ENCODE data around the gene MAPK13.
"Not testable (repeated sequence)": the region's sequence is repeated elsewhere in the genome, so short reads cannot be mapped to it uniquely, and the experiment has no call there.

Gene MAPK13

DNA sequence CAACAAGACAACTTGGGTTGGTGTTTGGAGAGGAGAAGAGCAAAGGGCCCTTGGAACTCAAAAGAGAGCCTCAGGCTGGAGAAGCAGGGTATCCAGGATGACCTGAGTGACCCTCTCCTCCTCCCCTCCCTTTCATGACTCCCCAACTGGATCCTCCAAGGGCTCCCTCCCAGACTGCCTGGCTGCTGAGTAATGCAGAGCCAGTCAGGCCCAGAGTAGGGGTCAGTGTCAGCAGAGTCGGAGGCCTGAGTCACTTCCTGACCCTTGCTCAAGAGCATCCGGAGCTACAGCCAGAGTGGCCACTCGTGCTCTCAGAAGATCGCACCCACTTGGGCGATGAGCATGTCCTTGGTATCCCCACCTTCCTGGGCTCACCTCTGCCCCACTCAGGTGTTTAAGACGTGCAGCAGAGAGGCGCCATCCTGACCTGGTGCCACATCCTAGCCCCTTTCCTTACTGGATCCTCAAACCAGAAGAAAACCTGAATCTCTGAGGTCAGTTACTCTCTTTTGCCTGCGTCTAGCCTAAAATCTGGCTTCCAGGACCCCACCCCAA is 2.8 kb upstream of the MAPK13 start:
- no peak for DNase-seq (ENCODE audit: low read depth in 2 of 2)

DNA sequence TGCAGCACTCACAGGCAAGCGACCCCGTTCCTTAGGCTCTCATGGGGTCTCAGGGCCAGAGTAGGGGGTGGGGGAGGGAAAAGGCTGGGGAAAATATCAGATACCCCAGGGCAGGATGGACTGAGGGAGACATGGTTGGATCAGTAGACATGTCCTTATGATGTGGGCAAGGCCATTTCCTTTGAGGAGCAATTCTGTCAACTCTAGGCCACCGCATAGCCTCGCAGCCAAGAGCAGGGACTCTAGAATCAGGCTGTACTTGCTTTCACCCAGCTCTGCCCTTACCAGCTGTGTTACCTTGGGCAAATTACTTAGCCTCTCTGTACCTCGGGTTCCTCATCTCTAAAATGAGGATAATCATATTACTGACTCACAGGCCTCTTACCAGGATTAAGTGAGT is 2.2 kb upstream of the MAPK13 start:
- DNase-seq (ENCODE audit: low read depth in 2 of 2): no peak

DNA sequence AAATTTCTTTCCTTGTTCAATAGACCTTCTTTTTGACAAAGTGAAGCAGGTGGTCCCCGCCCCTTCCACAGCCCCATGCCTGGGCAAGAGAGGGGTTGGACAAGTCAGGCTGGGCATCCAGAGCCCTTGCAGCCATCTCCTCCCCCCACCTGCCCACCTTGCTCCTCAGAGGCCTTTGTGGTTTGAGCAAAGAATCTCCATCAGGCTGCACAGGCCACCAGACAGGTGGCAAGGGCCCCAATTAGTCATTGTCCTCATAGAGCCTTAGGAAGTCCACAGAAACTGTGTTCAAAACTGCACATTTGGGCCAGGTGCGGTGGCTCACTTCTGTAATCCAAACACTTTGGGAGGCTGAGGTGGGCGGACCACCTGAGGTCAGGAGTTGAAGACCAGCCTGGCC is 1.5 kb upstream of the MAPK13 start:
- no peak for DNase-seq (ENCODE audit: low read depth in 2 of 2)

DNA sequence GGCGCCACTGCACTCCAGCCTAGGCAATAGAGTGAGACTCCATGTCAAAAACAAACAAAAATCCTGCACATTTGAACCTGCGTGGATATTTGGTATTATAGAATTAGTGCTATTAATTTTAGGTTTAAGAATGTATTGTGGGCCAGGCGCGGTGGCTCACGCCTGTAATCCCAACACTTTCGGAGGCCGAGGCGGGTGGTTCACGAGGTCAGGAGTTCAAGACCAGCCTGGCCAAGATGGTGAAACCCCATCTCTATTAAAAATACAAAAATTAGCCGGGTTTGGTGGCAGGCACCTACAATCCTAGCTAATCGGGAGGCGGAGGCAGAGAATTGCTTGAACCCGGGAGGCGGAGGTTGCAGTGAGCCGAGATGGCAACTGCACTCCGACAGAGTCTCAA is 979 bp upstream of the MAPK13 start:
- DNase-seq (ENCODE audit: low read depth in 2 of 2): not testable (repeated sequence)

DNA sequence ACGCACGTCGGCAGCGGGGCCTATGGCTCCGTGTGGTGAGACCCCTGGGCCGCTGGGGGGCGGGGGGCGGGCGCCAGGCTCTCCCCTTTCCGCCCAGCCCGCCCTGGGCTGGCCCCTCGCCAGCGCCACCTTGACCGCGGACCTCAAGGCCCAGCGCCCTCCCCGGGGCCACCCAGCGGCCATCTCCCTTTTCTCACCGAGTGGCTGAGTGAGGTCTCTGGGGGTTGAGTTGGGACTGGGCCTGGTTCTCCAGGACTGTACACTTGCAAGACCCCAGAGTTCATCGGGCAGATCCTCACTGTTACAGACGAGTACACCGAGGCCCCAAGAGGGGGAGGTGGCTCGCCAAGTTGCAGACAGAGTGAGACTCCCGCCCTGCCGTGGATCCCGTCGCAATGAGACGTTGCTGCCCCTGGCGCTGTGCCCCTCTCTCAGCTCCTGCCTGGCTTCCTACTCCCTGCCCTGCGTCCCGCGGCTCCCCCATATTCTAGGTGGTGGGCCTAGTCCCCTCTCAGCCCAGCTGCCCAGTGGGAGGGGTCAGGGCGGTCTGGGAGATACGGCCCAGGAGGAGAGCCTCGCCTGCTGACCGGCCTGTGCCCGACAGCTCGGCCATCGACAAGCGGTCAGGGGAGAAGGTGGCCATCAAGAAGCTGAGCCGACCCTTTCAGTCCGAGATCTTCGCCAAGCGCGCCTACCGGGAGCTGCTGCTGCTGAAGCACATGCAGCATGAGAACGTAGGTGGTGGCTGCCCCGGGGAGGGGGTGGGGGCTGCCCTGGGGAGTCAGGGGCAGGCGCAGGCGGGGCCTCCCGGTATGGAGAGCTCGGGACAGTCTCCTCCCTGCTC is 576 bp downstream of the MAPK13 start:
- DNase-seq (ENCODE audit: low read depth in 2 of 2): peak; percentile 58 to 60

DNA sequence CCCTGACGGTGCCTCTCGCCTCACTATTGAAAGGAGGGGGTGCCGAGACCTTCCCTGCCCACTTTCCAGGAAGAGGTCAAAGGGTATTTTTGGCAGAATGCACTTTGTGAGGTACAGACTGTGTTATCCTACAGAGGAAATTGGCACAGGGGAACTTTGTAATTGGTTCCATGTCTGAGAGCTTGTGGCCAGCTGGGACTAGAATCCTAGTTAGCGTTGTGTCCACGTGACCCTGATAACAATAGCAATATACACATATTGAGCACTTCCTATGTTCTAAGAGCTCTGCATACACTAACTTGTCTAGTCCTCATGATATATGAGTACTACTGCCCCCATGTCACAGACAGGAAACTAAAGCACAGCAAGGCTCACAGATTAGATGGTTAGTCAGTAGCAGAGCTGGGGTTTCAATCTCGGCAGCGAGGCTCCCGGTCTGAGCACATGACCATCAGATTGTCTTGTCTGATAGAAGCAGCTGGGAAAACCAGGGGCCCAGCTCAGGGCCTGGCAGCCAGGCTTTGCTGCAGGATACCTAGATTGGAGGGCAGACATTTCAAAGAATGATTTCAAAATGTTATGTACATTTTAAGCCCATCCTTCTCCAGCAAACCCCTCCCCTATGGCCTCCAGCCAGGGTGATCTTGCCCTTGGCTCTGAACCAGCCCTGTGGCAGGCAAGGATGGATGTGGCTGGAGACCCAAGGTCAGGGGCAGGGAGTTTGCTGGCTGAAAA is 1.4 kb downstream of the MAPK13 start:
- DNase-seq (ENCODE audit: low read depth in 2 of 2): no peak

DNA sequence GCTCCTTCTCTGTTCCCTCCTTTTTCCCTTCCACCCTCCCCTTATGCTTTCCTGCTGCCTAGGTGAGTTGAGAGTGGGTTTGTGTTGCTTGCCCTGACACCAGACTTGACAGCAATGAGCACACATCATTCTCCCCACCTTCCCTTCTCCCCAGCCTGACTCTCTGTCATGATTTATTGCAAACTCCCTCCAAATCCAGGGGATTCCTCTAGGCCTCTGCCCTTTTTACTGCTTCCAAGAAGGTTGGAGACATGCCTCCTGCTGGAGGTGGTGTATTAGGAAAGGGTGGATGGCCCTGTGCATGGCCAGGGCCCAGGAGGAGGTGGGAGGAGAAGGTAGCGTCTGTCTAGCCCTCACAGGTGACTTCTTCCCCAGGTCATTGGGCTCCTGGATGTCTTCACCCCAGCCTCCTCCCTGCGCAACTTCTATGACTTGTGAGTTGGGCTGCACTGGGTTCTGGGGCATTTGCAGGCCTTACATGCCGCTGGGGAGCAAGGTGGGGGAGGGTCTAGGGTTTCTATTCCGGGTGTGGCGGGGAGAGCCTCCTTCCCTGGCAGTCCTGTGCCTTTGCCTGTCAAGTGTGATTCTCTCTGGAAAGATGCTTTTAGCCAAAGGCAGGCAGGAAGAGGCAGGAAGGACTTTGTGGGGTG is 2.1 kb downstream of the MAPK13 start:
- no peak for DNase-seq (ENCODE audit: low read depth in 2 of 2)

DNA sequence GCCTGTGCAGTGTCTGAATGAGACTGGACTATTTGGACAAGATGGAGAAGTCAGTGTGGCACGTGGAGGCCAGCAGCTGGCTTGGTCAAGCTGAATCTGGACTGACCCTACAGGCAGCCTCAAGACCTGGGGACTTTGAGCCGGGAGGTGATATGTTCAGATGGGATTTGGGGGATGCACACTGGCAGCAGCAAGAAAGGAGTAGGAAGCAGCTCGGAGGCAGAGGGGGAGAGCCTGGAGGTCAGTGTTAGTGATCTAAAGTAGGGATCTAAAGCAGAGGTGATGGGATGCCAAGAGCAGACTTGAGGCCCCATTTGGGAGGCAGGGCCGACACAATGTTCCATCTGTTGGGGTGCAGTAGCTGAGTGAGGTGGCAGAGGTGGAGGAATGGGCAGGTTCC is 2.8 kb downstream of the MAPK13 start:
- no peak for DNase-seq (ENCODE audit: low read depth in 2 of 2)

DNA sequence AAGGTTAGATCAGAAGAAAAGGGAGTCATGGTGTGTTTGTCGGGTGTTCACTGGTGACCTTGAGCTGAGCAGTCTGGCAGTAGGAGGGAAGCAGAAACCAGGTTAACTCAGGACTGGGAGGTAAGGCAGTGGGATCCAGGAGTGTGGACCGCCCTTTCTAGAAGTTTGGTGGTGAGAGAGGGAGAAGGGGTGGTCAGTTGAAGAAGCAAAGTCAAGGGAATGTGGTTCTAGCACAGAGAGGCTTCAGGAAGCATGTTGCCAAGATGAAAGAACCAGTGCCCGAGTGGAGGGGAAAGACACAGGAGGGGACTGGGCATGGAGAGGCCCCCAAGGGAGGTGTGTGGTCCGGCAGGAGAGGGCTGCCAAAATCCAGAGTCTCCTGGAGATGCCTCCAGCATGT is 3.6 kb downstream of the MAPK13 start:
- DNase-seq (ENCODE audit: low read depth in 2 of 2): no peak

DNA sequence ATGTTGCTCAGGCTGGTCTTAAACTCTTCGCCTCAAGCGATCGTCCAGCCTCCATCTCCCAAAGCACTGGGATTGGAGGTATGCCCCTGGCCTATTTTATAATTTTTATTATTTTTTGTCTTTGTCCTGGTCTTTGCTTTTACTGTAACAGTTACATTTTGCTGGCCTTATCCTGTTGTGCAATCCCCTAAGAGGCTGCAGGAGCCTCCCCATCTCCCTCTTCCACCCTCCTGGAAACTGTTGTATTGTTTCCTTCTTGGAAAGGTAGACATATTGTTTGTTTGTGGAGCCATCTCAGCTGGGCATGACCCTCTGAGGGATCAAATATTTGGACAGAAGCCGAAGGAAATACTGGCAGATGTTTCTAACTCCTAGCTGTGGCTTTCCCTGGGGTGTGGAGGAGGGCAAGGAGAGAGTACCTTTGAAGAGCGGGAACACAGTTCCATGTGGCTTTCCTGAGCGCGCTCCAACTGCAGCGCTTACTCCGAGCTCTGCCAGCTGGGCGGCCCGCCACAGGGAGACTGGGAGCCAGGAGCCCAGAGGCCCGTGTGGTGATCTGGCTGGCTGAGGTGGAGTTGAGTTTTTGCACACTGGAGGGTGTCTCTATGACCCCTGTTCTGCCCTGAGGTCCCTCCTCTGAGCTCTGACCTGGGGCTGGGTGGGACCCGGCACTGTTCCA is 4.9 kb downstream of the MAPK13 start:
- DNase-seq (ENCODE audit: low read depth in 2 of 2): no peak

DNA sequence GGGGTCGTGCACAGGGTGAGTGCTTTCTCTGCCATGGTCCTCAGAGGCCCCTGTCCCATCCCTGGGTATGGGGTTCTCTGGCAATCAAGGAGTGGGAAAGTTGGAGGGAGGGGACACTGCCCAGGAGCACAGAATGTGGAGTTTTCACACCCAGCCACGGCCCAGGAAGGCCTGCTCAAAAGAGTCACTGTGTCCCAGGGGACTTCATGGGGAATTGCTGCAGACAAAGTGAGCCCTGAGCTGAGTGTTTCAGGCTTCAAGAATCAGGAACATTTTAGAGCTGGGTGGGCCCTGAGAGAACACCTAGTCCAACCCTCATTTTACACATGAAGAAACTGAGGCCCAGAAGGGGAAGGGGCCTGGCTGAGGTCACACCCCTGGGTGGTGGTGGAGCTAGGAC is 5.7 kb downstream of the MAPK13 start:
- no peak for DNase-seq (ENCODE audit: low read depth in 2 of 2)

DNA sequence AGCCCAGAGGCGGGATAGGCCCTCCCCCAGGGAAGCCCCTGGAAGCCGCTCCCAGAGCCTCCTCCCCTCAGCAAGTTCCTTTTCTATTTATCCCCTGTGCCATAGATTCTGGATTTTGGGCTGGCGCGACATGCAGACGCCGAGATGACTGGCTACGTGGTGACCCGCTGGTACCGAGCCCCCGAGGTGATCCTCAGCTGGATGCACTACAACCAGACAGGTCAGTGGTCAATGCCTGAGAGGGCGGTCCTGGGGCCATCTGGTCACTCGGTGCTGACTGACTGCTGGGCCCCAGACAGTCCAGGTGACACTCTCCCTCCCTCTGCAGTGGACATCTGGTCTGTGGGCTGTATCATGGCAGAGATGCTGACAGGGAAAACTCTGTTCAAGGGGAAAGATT is 6.2 kb downstream of the MAPK13 start:
- DNase-seq (ENCODE audit: low read depth in 2 of 2): no peak

DNA sequence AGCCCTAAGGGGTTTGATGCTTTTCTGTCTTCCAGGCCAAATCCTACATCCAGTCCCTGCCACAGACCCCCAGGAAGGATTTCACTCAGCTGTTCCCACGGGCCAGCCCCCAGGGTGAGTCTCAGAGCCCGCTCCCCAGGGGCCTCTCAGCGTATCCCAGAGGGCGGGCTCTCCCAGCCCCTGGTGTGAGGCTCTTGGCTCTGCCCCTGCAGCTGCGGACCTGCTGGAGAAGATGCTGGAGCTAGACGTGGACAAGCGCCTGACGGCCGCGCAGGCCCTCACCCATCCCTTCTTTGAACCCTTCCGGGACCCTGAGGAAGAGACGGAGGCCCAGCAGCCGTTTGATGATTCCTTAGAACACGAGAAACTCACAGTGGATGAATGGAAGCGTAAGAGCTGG is 8.4 kb downstream of the MAPK13 start:
- DNase-seq (ENCODE audit: low read depth in 2 of 2): no peak

DNA sequence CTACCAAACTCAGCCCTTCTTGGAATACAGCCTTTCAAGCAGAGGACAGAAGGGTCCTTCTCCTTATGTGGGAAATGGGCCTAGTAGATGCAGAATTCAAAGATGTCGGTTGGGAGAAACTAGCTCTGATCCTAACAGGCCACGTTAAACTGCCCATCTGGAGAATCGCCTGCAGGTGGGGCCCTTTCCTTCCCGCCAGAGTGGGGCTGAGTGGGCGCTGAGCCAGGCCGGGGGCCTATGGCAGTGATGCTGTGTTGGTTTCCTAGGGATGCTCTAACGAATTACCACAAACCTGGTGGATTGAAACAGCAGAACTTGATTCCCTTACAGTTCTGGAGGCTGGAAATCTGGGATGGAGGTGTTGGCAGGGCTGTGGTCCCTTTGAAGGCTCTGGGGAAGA is 9.1 kb downstream of the MAPK13 start:
- DNase-seq (ENCODE audit: low read depth in 2 of 2): no peak

DNA sequence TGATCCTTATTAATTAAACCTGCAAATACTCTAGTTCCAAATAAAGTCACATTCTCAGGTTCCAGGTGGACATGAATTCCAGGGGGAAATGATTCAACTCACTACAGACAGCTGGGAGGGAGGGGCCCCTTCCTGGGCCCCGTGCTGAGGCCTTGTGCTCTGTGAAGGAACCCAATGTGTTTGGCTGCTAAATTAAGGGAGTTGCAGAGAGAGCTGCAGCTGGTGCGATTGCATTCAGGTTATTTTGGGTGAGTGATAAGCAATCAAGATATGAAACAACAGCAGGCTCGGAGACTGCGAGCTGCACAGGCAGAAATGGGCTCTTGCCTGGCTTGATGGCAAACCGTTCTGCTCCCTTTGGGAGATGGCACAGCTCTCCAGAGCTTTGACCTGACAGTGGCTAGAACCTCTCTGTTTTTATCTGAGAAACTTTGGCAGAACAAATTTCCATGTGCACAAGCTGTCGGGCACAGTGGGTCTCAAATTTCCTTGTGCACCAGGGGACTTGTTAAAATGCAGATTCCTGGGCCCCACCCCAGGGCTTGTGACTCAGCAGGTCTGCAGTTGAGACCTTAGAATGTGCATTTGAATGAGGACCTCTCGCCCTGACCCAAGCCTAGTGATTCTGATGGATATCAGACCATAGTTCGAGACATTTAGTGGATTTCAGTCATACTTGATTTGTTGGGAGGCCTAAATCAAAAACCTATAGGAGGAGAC is 9.8 kb downstream of the MAPK13 start:
- DNase-seq (ENCODE audit: low read depth in 2 of 2): no peak

DNA sequence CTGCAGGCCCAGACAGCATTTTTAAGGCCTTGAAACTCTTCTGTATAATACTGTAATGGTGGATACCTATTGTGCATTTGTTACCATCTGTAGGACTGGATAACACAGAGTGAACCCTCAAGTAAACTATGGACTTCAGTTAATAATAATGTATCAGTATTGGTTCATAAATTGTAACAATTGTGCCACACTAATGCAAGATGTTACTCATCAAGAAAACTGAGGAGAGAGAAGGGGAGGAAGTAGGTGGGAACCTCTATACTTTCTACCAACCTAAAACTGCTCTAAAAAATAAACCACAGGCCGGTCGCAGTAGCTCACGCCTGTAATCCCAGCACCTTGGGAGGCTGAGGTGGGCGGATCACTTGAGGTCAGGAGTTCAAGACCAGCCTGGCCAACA is 10.8 kb downstream of the MAPK13 start:
- DNase-seq (ENCODE audit: low read depth in 2 of 2): no peak

DNA sequence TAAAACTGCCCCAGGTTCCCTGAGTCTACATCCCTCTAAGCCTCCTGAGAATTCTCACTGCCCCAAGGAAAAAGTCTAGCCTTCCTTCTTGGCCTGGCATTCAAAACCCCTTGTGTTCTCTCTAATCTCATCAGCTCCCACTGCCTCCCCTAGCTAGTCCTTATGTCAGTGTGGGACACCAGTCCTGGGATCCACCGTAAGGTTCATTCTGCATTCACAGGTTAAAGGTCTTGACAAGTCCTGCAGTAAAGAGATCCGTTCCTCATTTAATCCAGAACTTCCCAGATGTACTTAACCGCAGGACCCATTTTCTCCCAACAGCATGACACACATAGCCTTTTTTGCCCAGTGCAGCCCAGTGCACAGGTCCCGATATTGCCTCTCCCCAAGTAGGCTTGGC is 11.6 kb downstream of the MAPK13 start:
- no peak for DNase-seq (ENCODE audit: low read depth in 2 of 2)

DNA sequence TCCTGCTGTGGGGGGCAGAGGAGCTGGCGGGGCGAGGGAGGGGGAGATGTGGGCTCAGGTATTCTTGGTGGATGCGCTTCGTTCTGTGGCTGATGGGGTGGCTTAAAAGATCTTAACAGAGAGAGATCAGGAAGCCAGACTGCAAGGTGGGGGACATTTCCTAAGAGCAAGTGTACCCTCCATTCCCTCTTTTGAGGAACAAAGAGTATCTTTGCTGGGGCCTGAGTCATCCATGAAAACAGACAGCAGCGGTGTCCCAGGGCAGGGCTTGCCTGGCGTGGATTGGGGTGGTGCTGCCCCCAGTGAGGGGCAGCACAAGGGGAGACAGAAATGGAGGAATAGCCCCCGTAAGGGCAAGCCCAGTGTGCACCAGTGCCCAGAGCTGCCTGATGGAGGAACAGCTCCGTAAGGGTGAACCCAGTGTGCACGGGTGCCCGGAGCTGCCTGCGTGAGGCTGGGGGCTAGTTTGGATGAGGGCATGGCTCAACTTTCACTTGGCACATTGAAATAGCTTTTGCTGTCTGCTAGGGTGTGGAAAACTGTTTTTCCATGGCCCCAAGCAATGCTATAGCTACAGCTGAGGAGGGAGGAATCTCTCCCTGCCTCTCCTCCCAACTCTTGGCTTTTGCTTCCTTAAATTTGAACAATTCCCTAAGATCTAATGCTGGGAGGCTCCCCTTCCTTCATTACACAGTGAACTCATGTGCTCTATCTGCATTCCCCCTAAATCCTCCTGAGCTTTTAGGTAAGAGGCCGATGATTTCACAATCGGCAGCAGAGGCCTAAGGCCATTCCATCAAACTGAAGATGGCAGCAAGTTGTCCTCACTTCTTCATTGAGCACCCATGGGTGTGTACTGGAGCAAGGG is 12.9 kb downstream of the MAPK13 start:
- DNase-seq (ENCODE audit: low read depth in 2 of 2): no peak

DNA sequence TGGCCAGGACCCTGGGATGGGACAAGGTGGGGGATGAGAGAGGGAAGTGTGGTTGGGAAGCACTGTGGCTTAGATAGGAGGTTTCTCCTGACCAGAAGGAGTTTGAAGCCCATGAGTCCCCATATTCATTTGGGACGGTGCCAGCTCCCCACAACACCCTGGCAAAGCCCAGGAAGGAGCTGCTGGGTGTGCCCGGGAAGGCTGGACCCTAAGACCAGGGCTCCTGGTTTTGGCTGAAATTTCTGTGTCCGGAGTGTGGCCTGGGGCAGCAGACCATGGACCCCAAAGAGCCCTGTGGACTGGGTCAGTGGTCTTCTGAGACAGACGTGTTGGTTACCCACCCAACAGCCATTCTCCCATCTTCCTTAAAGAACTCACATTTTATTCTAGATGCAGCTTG is 15.2 kb downstream of the MAPK13 start:
- no peak for DNase-seq (ENCODE audit: low read depth in 2 of 2)

DNA sequence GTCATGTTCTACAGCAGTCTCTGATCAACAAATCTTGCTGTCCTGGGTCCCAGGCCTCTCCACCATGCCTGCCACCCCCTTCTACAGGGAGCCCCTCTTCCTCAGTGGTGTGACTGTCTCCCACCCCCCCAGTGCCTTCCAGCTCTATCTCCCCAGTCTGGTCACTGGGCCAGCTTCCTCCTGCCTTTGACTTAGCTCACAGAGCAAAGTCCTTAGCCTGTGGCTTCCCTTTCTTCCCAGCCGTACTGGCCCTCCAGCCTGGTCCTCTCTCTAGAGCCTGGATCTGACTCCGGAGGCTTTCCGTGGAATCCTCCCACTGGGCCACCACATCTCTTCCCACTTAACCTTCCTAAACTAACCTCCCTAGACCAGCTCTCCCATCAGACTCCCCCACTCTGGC is 17.0 kb downstream of the MAPK13 start:
- DNase-seq (ENCODE audit: low read depth in 2 of 2): no peak

Measured in stimulated activated CD4-positive, alpha-beta T cell treated with anti-CD3 and anti-CD28 coated beads, Interleukin-4, amount 100 ng/mL, for 48 hours (primary cell).